K562 (cell line): ENCODE measurements around the gene APOC1. TPM values are rescaled to one million over a fixed set of nuclear protein-coding genes. Genes with fewer than 3 reads are reported as not detected.
A peak's percentile ranks its signal among the peaks of the same experiment; 100 is the strongest.

ENCODE experiments used
- ATAC-seq: fragments of 200-7000 bp; cut with Tn5 transposase; 3 replicates; pipeline ENCODE4 v1.9.1; 2020; ENCODE audit warnings: moderate library complexity
- BruUV-seq: library from RNA; stranded (reverse); fragments of 400-500 nt; replicated peaks from 2 replicates; lab custom pipeline; 2021; lab: Mats Ljungman, UMichigan
- CTCF ChIA-PET: fragments of 300-600 bp; formaldehyde crosslinking; extraction: SDS; loops from one replicate; lab custom pipeline; 2021; ENCODE audit warnings: low intra/inter-chr PET ratio; lab: Yijun Ruan, JAX
- POLR2A ChIA-PET: fragments of 300-600, 350-650 bp; sonication (Branson Sonifier 250); formaldehyde crosslinking; extraction: SDS; loops from one replicate; lab custom pipeline; 2021; ENCODE audit warnings: antibody characterized with exemption, inconsistent platforms; lab: Yijun Ruan, JAX
- DNase-seq, 4 experiments: peaks; one replicate each; pipeline versions ENCODE4 v3.0.0 to v3.0.0-alpha.2; 2011 to 2018; ENCODE audit warnings: low spot score in 3 of 4, mixed read lengths in 3 of 4; ENCODE audit errors: extremely low read depth in 1 of 4
- FAIRE-seq: peaks from 2 replicates; lab custom pipeline; 2011; peaks lifted over from hg19 to GRCh38; lab: Jason Lieb, UNC
- H2AFZ ChIP-seq: 2 replicates; pipeline ENCODE4 v1.6.0; 2011; ENCODE audit warnings: low read depth, low read length, control low read depth, inconsistent platforms
- H3K27ac ChIP-seq: fragments of 200-600 bp; 3 replicates; pipeline ENCODE4 v1.8.0; 2011; ENCODE audit warnings: low read depth, mild to moderate bottlenecking, control low read depth, inconsistent platforms, low read length, moderate library complexity, mixed read lengths; ENCODE audit errors: extremely low read depth
- H3K27me3 ChIP-seq, 2 experiments: fragments of 300-600 bp in 1 of 2; 2 replicates in 1 of 2; 3 replicates in 1 of 2; pipeline versions ENCODE4 v1.6.0 to v1.8.0; 2011; ENCODE audit warnings: inconsistent platforms in 2 of 2, low read length in 2 of 2, mild to moderate bottlenecking in 1 of 2, mixed read lengths in 1 of 2, moderate library complexity in 1 of 2; ENCODE audit not compliant: control insufficient read depth in 2 of 2, insufficient read depth in 2 of 2
- H3K36me3 ChIP-seq: fragments of 300-600 bp; 3 replicates; pipeline ENCODE4 v1.8.0; 2011; ENCODE audit warnings: mild to moderate bottlenecking, low read length, inconsistent platforms; ENCODE audit not compliant: control insufficient read depth, insufficient read depth
- H3K4me1 ChIP-seq, 2 experiments: fragments of 200-600 bp in 1 of 2; replicated peaks in 1 of 2; 2 replicates in 1 of 2; 3 replicates in 1 of 2; pipeline versions ENCODE4 v1.5.1 to v1.8.0; 2011; ENCODE audit warnings: inconsistent platforms in 2 of 2, low read length in 2 of 2, mild to moderate bottlenecking in 1 of 2, mixed read lengths in 1 of 2, moderate library complexity in 1 of 2; ENCODE audit not compliant: control insufficient read depth in 2 of 2, insufficient read depth in 2 of 2
- H3K4me2 ChIP-seq: 2 replicates; pipeline ENCODE4 v1.6.1; 2011; ENCODE audit warnings: low read length, control low read depth, inconsistent platforms, mixed read lengths; ENCODE audit not compliant: insufficient read depth
- H3K4me3 ChIP-seq: fragments of 200-600 bp; sonication (generic), shearing (Covaris generic); 2 replicates; pipeline ENCODE4 v1.5.1; 2016; ENCODE audit warnings: control low read depth, inconsistent platforms
- H3K79me2 ChIP-seq: fragments of 200-600 bp; 3 replicates; pipeline ENCODE4 v1.8.0; 2011; ENCODE audit warnings: low read length, inconsistent platforms; ENCODE audit not compliant: control insufficient read depth, insufficient read depth
- H3K9ac ChIP-seq, 2 experiments: 2 replicates each; pipeline versions ENCODE4 v1.6.0 to v1.6.1; 2011; ENCODE audit warnings: low read depth in 2 of 2, low read length in 2 of 2, control low read depth in 1 of 2, inconsistent platforms in 1 of 2, mild to moderate bottlenecking in 1 of 2, mixed read lengths in 1 of 2; ENCODE audit not compliant: insufficient read depth in 1 of 2
- H3K9me1 ChIP-seq: one replicate; pipeline ENCODE4 v1.6.0; 2011; ENCODE audit warnings: inconsistent platforms, mild to moderate bottlenecking, low read length, moderate library complexity; ENCODE audit not compliant: control insufficient read depth, insufficient read depth
- H3K9me3 ChIP-seq: replicated peaks from 2 replicates; pipeline ENCODE4 v1.5.1; 2011; ENCODE audit warnings: low read depth, low read length, inconsistent platforms; ENCODE audit not compliant: control insufficient read depth, insufficient read depth
- H4K20me1 ChIP-seq: replicated peaks from 2 replicates; pipeline ENCODE4 v1.6.1; 2011; ENCODE audit warnings: low read length, inconsistent platforms, mixed read lengths; ENCODE audit not compliant: control insufficient read depth, insufficient read depth
- RBM34 ChIP-seq: fragments of 200-400 bp; formaldehyde crosslinking; IDR thresholded peaks from 2 replicates; pipeline ENCODE4 v1.6.1; 2018; ENCODE audit warnings: low read length, borderline replicate concordance; ENCODE audit not compliant: insufficient read depth
- WGBS: fragments of 100-300 bp; shearing (Covaris generic); methylation state at CpG from one replicate; pipeline ENCODE4 v1.1.6; 2016; ENCODE audit warnings: low coverage, mixed read lengths; ENCODE audit not compliant: insufficient coverage; ENCODE audit errors: missing lambda C conversion rate; 5-methylcytosine and 5-hydroxymethylcytosine counted together
- in situ Hi-C: fragments of 300-500 bp; cut with MboI; formaldehyde crosslinking; loops from 4 replicates; pipeline ENCODE4 v1.15.0; 2018; ENCODE audit warnings: inconsistent platforms, mixed read lengths
- intact Hi-C: fragments of 100-400 bp; cut with micrococcal nuclease; formaldehyde crosslinking; loops from 2 replicates; pipeline ENCODE4 v1.14.2; 2022
- polyA plus RNA-seq, 8 experiments: library from polyadenylated mRNA; depleted of rRNA in 4 of 8; stranded (reverse) in 5 of 8; unstranded in 3 of 8; fragments of >200 nt; fragmentation: Nextera tagmentation in 2 of 8; fragmentation: Illumina TruSeq in 1 of 8; extraction: Ambion mirVana in 2 of 8; extraction: Trizol in 1 of 8; gene quantifications; 2 replicates each; pipeline versions ENCODE4 v1.2.1 to v1.2.3, GENCODE V29; 2011 to 2014; ENCODE audit warnings: inconsistent platforms in 1 of 8, missing spikeins in 1 of 8
- total RNA-seq, 7 experiments: library from RNA; depleted of rRNA in 6 of 7; stranded (reverse); fragments of >200 nt in 6 of 7; fragmentation: Illumina TruSeq in 2 of 7; extraction: Trizol in 2 of 7; gene quantifications; 2 replicates each; pipeline versions ENCODE4 v1.2.1 to v1.2.3, GENCODE V29; 2011 to 2021; ENCODE audit warnings: low replicate concordance in 1 of 7
- TF ChIP-seq, protein P1 (sequence below): IDR thresholded peaks from 3 replicates; pipeline ENCODE4 v1.6.1; 2011; ENCODE audit warnings: borderline replicate concordance, mild to moderate bottlenecking, moderate library complexity; ENCODE audit not compliant: insufficient read length; ENCODE audit errors: extremely low read depth

Gene APOC1
- total and polyA plus RNA-seq, 9 of the 15 experiments (the other 6 are each of a cell fraction or from before 2014, with no cell fraction given), result 115 to 408 (median 220) TPM

DNA sequence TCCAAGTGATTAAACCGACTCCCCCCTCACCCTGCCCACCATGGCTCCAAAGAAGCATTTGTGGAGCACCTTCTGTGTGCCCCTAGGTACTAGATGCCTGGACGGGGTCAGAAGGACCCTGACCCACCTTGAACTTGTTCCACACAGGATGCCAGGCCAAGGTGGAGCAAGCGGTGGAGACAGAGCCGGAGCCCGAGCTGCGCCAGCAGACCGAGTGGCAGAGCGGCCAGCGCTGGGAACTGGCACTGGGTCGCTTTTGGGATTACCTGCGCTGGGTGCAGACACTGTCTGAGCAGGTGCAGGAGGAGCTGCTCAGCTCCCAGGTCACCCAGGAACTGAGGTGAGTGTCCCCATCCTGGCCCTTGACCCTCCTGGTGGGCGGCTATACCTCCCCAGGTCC lies 6.8 kb upstream of the APOC1 start:
- intact Hi-C loops, result no loop called here

More for the DNA sequence above, 6.8 kb upstream of the APOC1 start:
- POLR2A ChIA-PET, result interaction anchor here (0.6 to 1.2 kb wide), 4 partner anchors 9 to 146 kb away, joined by 3 to 4 read pairs (median 3); partner anchors contain the start of gene CLASRP
- Histone ChIP-seq H3K27me3 (no peaks in the 10 kb centered on the region), H3K9ac (0 out of 4 replicates have a peak overlapping the region, but pooled peaks of 1 of the 2 experiments have one; percentile 31), H4K20me1 (0 out of 2 replicates have a peak, but pooled peaks cover under 1% of the 10 kb centered on the region), H3K4me2 (no peak overlapping the region), H2AFZ (no peak overlapping the region), H3K9me1 (no peaks in the 10 kb centered on the region), H3K79me2 (no peaks in the 10 kb centered on the region; the same call in 2 of the 3 replicates), H3K4me3 (no peak overlapping the region), H3K4me1 (peaks cover 41 to 95% of the 10 kb centered on the region in 2 experiments), H3K9me3 (no peaks in the 10 kb centered on the region)
- ATAC-seq (no peak), FAIRE-seq (no peak)
- in situ Hi-C loops, result no loop called here
- 83% methylated on average over 10 of the region's 12 CpGs for WGBS
- TF ChIP-seq, protein P1, sequence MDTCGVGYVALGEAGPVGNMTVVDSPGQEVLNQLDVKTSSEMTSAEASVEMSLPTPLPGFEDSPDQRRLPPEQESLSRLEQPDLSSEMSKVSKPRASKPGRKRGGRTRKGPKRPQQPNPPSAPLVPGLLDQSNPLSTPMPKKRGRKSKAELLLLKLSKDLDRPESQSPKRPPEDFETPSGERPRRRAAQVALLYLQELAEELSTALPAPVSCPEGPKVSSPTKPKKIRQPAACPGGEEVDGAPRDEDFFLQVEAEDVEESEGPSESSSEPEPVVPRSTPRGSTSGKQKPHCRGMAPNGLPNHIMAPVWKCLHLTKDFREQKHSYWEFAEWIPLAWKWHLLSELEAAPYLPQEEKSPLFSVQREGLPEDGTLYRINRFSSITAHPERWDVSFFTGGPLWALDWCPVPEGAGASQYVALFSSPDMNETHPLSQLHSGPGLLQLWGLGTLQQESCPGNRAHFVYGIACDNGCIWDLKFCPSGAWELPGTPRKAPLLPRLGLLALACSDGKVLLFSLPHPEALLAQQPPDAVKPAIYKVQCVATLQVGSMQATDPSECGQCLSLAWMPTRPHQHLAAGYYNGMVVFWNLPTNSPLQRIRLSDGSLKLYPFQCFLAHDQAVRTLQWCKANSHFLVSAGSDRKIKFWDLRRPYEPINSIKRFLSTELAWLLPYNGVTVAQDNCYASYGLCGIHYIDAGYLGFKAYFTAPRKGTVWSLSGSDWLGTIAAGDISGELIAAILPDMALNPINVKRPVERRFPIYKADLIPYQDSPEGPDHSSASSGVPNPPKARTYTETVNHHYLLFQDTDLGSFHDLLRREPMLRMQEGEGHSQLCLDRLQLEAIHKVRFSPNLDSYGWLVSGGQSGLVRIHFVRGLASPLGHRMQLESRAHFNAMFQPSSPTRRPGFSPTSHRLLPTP, result no peak
- TF ChIP-seq RBM34, result no peak
- TF ChIP-seq, all 486 proteins: peak for 0
- DNase-seq, result no peak
- BruUV-seq, result no TSS peak
- CTCF ChIA-PET, result no interaction called here
- H3K36me3 ChIP-seq, result peaks cover 39% of the 10 kb centered on the region; the same call in 2 of the 3 replicates
- no peak overlapping the region for H3K27ac ChIP-seq
